ENCODE measurements around the gene OR7G3. TPM values are rescaled to one million over a fixed set of nuclear protein-coding genes. Genes with fewer than 3 reads are reported as not detected.

Gene OR7G3
- not detected for polyA plus RNA-seq

GRCh38 chr19:9126900-9127405, at the start of gene OR7G3:
OR7G3 (minus strand) TSS chr19:9126950; CDS start chr19:9126950, 0 bp downstream.
- H3K27ac ChIP-seq (ENCODE audit: low read depth, low read length) = no peak within 1 kb of the TSS
- WGBS, 3 donors = 50 to 85% (median 76%) methylated on average over 1 of the region's 1 CpG

DNA sequence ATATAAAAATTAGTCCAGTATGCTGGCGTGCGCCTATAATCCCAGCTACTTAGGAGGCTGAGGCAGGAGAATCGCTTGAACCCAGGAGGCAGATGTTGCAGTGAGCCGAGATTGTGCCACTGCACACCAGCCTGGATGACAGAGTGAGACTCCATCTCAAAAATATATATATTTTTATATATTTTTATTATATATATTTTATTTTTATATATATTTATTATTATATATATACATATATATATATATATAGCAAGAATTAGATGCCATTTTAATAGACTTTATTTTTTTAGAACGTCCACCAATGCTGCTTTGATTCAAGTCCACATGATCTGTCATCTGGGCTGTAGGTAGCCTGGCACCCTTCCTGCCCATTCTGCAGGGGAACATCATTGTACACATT, 48.6 kb upstream of the OR7G3 start:
- no peak overlapping the region for H3K27ac ChIP-seq (ENCODE audit: low read depth, low read length)
- WGBS, 3 donors = 85 to 96% (median 92%) methylated on average over 5 of the region's 5 CpGs

DNA sequence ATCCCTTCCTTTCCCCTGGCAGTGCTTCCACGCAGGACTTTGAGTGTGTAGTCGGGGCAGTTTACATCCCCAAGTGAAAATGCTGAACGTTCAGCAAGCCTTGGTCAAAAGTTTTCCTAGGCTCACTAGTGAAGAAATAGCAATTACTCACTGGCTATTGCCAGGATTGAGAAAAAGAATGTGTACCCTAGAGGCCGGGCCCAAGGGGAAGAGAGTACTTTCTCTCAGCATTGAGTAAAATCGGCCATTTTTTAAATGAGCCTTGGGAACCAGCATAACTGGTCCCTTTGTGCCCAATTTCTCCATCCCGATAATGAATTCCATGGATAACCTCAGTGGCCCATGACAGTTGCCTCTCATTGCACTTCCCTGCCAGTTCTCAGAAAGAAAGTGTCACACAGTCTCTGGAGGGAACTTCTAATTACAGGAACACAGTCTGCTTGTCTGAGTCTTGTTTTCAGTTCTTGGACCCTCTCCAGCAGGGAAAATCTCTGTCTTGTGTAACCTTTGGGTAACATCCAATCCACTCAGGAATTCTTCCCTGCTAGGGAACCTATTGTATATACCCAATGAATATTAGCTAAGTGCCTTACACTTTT, 44.7 kb upstream of the OR7G3 start:
- 54 to 87% (median 68%) methylated on average over 6 of the region's 6 CpGs for WGBS, 3 donors
- no peak overlapping the region for H3K27ac ChIP-seq (ENCODE audit: low read depth, low read length)

- WGBS, 3 donors = 76 to 91% (median 84%) methylated on average over 4 of the region's 4 CpGs
- H3K27ac ChIP-seq (ENCODE audit: low read depth, low read length) = no peak overlapping the region
Observed at GRCh38 chr19:9166846-9167245, 40.1 kb upstream of the OR7G3 start.

DNA sequence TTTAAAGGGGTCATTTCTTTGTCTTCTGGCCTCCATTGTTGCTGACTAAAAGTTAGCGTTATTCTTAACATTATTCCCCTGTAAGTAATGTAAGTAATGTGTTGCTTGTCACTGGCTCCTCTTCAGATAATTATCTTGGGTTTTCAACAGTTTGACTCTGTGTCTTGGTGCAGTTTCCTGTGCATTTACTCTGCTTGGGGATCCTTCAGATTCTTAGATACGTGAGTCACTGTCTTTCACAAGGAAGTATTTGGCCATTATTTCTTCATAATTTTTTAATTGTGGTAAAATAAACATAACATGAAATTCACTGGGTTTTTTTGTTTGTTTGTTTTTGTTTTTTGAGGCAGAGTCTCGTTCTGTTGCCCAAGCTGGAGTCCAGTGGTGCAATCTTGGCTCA, 38.5 kb upstream of the OR7G3 start:
- H3K27ac ChIP-seq (ENCODE audit: low read depth, low read length) = no peak overlapping the region
- 89 to 99% (median 91%) methylated on average over 3 of the region's 3 CpGs for WGBS, 3 donors

- 97 to 98% (median 98%) methylated on average over 12 of the region's 12 CpGs for WGBS, 3 donors
- no peak overlapping the region for H3K27ac ChIP-seq (ENCODE audit: low read depth, low read length)
Observed at GRCh38 chr19:9161427-9161826, 34.7 kb upstream of the OR7G3 start.

DNA sequence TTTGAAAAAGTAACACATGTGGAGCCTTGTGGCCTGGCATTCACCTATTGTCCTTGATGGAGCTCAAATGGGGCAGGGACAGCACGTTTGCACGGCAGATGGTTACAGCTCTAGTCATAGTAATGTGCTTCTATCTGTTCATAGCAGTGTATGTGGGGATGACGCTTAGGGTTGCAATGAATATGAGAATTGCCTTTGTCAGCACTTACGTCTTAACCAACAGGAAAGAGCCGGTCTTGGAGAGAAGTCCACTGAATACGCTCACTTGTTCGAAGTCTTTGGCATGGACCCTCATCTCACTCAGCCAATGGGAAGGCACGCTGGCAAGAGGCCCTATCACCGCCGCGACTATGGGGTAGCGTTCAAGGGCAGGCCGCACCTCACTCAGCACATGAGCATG, 33.1 kb upstream of the OR7G3 start:
- WGBS, 3 donors = 98 to 99% (median 98%) methylated on average over 13 of the region's 13 CpGs
- no peak overlapping the region for H3K27ac ChIP-seq (ENCODE audit: low read depth, low read length)

DNA sequence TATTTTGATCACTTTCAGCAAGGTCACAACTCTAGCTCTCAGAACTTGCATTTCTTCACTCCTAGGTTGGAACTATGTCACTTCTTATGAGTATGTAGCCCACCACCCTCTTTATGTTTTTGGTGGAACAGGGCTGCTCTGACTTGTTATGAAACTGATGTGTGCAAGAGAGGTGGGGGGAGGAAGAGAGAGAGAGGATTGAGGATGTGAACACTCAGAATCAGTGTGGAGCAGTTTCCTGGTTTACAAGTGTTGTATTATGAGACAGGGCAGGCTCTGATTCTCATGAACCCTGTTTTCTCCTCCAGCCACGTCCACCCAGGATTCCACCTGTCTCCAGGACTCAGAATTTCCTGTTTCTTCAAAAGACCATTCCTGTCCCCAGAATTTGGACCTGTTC, 29.6 kb upstream of the OR7G3 start:
- WGBS, 3 donors = 74 to 81% (median 75%) methylated on average over 1 of the region's 1 CpG
- H3K27ac ChIP-seq (ENCODE audit: low read depth, low read length) = no peak overlapping the region

DNA sequence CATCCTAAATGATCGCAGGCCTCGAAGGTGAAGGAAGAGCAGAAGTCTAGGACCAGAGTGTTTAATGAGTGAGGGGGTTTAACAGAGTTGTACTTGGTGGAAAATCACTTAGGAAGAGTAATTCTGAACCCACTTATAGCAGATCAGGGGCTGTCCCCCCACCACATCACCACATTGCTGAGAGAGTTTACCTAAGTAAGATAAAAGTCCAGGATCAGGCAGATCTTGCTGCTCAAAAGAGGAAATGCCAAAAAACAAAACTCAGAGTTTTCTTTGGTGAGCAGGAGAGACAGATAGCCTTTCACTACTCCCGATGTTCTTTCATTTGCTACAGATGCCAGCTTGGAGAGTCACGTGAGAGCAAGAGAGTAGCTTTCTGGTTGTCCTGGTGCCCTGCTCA, 28.8 kb upstream of the OR7G3 start:
- WGBS, 3 donors = 97 to 98% (median 98%) methylated on average over 4 of the region's 4 CpGs
- no peak overlapping the region for H3K27ac ChIP-seq (ENCODE audit: low read depth, low read length)

DNA sequence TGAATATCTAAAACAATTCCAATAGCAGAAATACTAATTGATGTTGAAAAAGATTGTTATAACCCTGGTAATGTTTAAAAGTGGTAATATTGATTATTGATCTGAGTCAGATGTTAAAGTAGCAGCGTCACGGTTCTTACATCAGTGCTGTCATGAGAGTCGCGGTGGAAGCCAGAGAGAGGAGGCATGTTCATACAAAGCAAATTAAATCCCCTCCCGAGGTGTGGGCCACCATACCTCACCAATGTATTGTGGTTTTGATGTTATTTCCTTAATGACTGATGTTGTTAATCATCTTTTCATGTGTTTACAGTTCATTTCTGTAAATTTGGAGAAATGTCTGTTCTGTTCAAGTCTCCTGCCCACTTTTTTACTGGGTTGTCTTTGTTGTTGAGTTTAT, 24.6 kb upstream of the OR7G3 start:
- H3K27ac ChIP-seq (ENCODE audit: low read depth, low read length) = no peak overlapping the region
- 95 to 98% (median 95%) methylated on average over 5 of the region's 5 CpGs for WGBS, 3 donors

DNA sequence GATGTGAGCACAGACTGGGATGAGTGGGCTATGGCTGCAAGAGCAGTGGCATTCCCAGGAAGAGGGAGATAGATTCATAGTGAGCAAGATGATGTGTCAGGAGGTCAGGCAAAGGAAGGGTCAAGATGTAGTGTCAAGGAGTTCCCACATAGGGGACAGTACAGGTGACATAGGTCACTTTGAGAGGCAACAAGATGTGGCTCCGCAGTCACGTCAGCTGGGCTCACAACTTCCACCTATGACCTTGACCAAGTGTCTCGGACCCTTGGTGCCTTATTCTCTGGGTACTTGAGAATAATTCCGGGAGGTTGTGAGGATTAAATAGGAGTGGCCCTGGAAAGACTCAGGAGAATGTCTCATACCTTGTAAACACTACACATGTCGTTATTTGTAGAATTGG, 23.9 kb upstream of the OR7G3 start:
- no peak overlapping the region for H3K27ac ChIP-seq (ENCODE audit: low read depth, low read length)

DNA sequence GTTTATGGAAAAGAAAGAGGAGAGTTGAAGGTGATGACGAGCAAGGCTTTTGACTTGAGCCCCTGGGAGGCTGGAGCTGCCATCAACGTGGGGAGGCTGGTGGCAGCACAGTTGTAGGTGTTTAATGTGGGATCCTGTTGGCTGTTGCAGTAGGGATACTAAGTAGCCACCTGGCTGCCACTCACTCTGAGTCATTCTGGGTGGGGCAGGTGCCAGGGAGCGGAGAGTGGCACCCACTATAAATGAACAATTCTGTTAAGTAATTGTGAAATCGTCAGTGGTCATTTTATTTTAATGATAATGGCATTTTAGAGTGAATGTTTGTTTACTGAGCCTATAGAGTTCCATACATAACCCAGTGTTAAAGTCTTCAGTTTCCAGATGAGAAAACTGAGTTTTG, 23.2 kb upstream of the OR7G3 start:
- H3K27ac ChIP-seq (ENCODE audit: low read depth, low read length) = no peak overlapping the region
- WGBS, 3 donors = 95 to 96% (median 95%) methylated on average over 4 of the region's 4 CpGs

More for the DNA sequence above, 23.9 kb upstream of the OR7G3 start:
- 96 to 100% (median 98%) methylated on average over 5 of the region's 5 CpGs for WGBS, 3 donors

- 93 to 97% (median 95%) methylated on average over 3 of the region's 3 CpGs for WGBS, 3 donors
- H3K27ac ChIP-seq (ENCODE audit: low read depth, low read length) = no peak overlapping the region
Observed at GRCh38 chr19:9148697-9149096, 21.9 kb upstream of the OR7G3 start.

DNA sequence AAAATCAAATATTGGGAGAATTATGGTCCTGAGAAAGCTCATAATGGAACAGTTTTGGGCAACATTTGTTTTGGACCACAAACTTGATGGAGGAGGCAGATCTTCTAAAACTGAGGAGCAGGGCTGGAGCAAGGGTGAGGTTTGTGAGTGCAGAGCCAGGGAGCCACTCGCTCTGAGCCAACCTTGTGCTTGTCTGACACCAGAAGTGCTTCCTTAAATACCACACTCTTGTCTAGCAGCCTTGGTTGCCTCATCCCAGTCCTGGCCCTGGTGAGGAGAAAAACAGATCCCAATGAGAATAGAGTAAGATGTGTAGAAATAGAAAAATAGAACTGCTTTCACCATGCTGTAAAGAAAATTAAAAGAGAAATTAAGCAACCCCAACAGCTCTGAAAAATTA, 20.1 kb upstream of the OR7G3 start:
- WGBS, 3 donors = 91 to 100% (median 96%) methylated on average over 1 of the region's 1 CpG
- no peak overlapping the region for H3K27ac ChIP-seq (ENCODE audit: low read depth, low read length)

GRCh38 chr19:9144920-9145319, 18.2 kb upstream of the OR7G3 start:
- WGBS, 3 donors = 96 to 99% (median 97%) methylated on average over 5 of the region's 5 CpGs
- no peak overlapping the region for H3K27ac ChIP-seq (ENCODE audit: low read depth, low read length)

DNA sequence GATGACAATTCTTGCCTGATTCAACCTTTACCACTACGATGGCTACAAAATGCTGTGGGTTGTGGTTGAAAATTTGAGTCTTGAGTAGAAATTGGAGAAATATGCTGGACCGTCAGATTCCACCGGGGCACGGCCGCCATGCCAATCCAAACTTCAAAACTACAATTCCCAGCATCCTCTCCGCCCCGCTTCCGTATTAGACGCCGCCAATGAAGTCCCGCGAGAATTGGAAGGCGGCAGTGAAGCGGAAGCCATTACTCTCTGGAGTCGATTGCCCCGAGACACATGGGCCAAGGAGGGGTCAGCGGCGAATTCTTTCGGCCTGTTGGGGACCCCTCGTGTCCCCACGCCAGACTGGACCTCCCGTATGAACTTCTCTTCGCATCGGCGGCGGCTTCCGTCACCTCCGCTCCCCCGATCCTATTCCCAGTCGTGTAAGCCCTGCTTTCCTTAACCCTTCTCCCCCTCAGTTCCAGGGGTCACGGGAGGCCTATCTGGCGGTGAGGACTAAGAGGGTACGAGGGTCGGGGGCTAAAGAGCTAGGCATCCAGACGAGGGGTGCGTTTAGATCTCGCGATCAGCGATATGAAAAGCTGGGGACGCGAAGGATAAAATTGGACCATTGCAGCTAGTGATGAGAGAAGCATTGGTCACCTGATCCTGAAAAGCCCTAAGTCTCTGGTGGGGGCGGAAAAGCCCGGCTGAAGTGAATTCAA, 13.6 kb upstream of the OR7G3 start, which contains the start of gene ZNF317:
Gene ZNF317, plus strand, starts transcription at position 239 of the 716 bp plus-strand sequence. CDS start 15,620 bp downstream, outside the sequence.
- WGBS, 3 donors = 0% methylated on average over 42 to 43 of the region's 43 CpGs
- peak within 1 kb of the TSS; percentile 52 for H3K27ac ChIP-seq (ENCODE audit: low read depth, low read length)

DNA sequence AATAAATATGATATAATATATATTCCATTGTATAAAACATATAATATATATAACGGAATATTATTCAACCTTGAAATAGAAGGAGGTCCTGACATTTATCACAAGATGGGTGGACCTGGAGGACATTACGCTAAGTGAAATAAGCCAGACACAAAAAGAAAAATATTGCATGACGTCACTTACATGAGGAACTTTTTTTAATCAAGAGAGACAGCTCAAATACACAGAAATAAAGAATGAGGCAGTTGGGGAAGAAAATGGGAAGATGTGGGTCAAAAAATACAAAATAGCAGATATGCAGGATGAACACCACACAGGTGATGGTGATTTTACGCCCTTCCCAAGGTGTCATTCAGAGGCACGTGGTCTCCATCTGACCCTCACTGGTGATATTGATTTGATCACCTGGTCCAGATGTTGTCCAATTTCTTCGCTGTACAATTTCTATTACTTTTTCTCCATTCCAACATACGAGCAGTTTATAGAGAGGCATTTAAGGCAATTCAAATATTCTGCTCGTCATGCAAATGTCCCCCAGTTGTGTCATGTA, 12.9 kb upstream of the OR7G3 start:
- H3K27ac ChIP-seq (ENCODE audit: low read depth, low read length) = no peak overlapping the region
- 25 to 29% (median 28%) methylated on average over 8 of the region's 8 CpGs for WGBS, 3 donors

DNA sequence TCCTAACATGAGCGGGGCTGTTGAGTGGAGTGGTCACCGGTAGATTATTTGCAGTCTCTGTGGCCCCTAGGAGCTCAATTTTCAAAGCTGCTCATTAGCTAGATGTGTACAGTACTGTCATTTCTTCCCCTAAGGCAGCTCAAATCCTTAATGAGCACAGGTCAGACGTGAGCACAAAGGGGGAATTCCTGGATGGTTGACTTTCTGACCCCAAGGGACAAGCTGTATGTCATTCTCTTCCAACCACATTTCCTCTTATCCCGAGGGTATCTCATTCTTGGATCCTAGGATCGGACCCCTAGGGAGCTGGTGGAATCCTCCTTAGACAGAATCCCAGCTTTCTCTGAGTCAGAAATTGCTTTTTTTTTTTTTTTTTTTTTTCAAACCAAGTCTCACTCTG, 5.7 kb upstream of the OR7G3 start:
- H3K27ac ChIP-seq (ENCODE audit: low read depth, low read length) = no peak overlapping the region
- WGBS, 3 donors = 48 to 68% (median 67%) methylated on average over 5 of the region's 5 CpGs

DNA sequence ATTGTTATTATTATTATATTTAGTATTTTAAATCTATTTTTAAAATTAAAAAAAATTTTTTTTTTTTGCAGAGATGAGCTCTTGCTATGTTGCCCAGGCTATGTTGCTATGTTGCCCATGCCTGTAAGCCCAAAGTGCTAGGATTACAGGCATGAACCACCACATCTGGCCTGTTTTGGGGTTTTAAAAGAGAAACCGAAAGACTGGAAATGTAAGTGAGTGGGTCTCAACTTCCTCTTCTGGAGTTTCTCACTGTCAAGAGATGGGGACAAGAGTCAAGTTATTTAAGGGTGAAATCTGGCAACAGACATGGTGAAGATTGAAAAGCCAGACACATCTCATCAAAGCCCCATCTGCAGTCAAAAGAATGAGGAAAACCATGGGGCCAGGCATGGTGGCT, 4.2 kb upstream of the OR7G3 start:
- H3K27ac ChIP-seq (ENCODE audit: low read depth, low read length) = no peak overlapping the region
- 23 to 50% (median 30%) methylated on average over 1 of the region's 1 CpG for WGBS, 3 donors

GRCh38 chr19:9128171-9128570, 1.4 kb upstream of the OR7G3 start:
- H3K27ac ChIP-seq (ENCODE audit: low read depth, low read length) = no peak overlapping the region
- 47 to 59% (median 50%) methylated on average over 3 of the region's 3 CpGs for WGBS, 3 donors

All from adipose tissue (tissue), 3 donors.